Transverse colon (tissue), 4 donors: ENCODE data around the gene SPATA13. TPM values are rescaled to one million over a fixed set of nuclear protein-coding genes. Genes with fewer than 3 reads are reported as not detected.

Experiments
- DNase-seq: peaks from one replicate; pipeline ENCODE4 v3.0.0-alpha.2; 2019
- H3K27ac ChIP-seq, 4 donors: fragments of 200-600 bp; sonication (generic); 2 replicates each; pipeline ENCODE4 v1.5.1; 2016 to 2018; ENCODE audit warnings: inconsistent platforms in 4 of 4
- H3K27me3 ChIP-seq: fragments of 200-600 bp; sonication (generic); 2 replicates; pipeline ENCODE4 v1.5.1; 2017; ENCODE audit warnings: inconsistent platforms
- H3K36me3 ChIP-seq, 4 donors: fragments of 200-600 bp; sonication (generic); 2 replicates each; pipeline ENCODE4 v1.5.1; 2017 to 2019; ENCODE audit warnings: inconsistent platforms in 4 of 4
- H3K4me1 ChIP-seq, 4 donors: fragments of 200-600 bp; sonication (generic); 2 replicates each; pipeline ENCODE4 v1.5.1; 2017 to 2020; ENCODE audit warnings: inconsistent platforms in 4 of 4
- H3K4me3 ChIP-seq, 4 donors: fragments of 200-600 bp; sonication (generic); 1 replicate in 1 of 4; 2 replicates in 3 of 4; pipeline versions ENCODE4 v1.5.1 to v1.6.1; 2017 to 2019; ENCODE audit warnings: inconsistent platforms in 4 of 4
- H3K9me3 ChIP-seq, 2 donors: fragments of 200-600 bp; sonication (generic); 2 replicates each; pipeline ENCODE4 v1.5.1; 2017 to 2019; ENCODE audit warnings: inconsistent platforms in 2 of 2
- EP300 ChIP-seq: sonication (generic); formaldehyde crosslinking; IDR thresholded peaks from one replicate; pipeline ENCODE4 v1.6.1; 2017; ENCODE audit warnings: antibody characterized with exemption, low read depth
- POLR2A ChIP-seq: fragments of 450-650 bp; IDR thresholded peaks from one replicate; pipeline ENCODE4 v1.6.1; 2016; ENCODE audit warnings: antibody characterized with exemption, mild to moderate bottlenecking, moderate library complexity
- POLR2AphosphoS5 ChIP-seq, 3 donors: sonication (generic); formaldehyde crosslinking; IDR thresholded peaks; one replicate each; pipeline ENCODE4 v1.6.1; 2016; ENCODE audit warnings: antibody characterized with exemption in 3 of 3
- WGBS, 2 donors: methylation state at CpG; one replicate each; pipeline ENCODE4 v1.1.5; 2018; ENCODE audit warnings: low coverage in 1 of 2; 5-methylcytosine and 5-hydroxymethylcytosine counted together
- in situ Hi-C, 4 donors: fragments of 200-750 bp; cut with MboI; loops; one replicate each; pipeline versions ENCODE4 v1.15.0 to v1.15.1; 2017; ENCODE audit warnings: low sequenced_read_pairs in 3 of 4, low pct_ligation_motif_present in 1 of 4, low pct_unique_long_range_greater_than_20kb in 1 of 4
- intact Hi-C: fragments of 100-400 bp; cut with DNase I; formaldehyde crosslinking; loops from one replicate; pipeline ENCODE4 v1.15.1; 2023; ENCODE audit warnings: low total_unique reads
- total RNA-seq, 4 donors: library from RNA; depleted of rRNA; stranded (reverse); fragments of >200 nt; gene quantifications; one replicate each; pipeline ENCODE4 v1.1.0, GENCODE V29; 2016
- TF ChIP-seq, protein P1 (sequence below), 5 experiments: fragments of 200-600 bp in 3 of 5; fragments of 450-650 bp in 2 of 5; sonication (generic) in 3 of 5; IDR thresholded peaks; 1 replicate in 2 of 5; 2 replicates in 3 of 5; pipeline ENCODE4 v1.5.1; 2016 to 2017; ENCODE audit warnings: antibody characterized with exemption in 5 of 5, inconsistent platforms in 3 of 5, mild to moderate bottlenecking in 2 of 5, moderate library complexity in 1 of 5

SPATA13 gene
- total RNA-seq, 4 donors from 2014 or later, result 85.1 to 612 (median 228) TPM

DNA sequence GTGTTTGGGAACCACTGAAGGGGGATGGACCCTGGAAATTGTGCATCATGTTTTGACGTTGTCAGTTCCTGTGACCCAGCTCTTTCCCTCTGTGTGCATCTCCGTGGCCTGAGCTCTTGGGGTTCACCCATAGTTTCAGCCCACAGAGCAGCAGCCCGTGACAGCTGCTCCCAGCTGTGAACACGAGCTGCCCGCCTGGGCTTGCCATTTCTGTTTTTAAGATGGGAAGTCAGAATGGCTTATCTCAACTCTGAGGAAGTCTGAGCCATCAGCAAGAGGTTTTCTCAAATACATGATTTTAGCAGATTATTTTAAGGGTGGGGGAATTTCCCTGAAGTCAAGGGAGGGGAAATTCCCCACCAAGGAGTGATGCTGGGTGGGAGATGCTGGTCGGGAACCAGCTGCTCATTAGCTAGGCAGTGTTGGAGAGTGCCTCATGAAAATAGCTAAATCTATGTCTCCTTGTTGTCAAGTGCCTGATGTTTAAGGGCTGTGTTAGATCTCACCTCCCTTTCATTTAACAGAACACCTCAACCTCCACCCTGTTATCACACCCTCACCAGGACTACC is 114.0 kb downstream of the SPATA13 start:
- 40 to 61% methylated on average over 1 to 6 of the region's 6 CpGs for WGBS, 2 donors
- TF ChIP-seq POLR2A, result no peak
- TF ChIP-seq, protein P1, sequence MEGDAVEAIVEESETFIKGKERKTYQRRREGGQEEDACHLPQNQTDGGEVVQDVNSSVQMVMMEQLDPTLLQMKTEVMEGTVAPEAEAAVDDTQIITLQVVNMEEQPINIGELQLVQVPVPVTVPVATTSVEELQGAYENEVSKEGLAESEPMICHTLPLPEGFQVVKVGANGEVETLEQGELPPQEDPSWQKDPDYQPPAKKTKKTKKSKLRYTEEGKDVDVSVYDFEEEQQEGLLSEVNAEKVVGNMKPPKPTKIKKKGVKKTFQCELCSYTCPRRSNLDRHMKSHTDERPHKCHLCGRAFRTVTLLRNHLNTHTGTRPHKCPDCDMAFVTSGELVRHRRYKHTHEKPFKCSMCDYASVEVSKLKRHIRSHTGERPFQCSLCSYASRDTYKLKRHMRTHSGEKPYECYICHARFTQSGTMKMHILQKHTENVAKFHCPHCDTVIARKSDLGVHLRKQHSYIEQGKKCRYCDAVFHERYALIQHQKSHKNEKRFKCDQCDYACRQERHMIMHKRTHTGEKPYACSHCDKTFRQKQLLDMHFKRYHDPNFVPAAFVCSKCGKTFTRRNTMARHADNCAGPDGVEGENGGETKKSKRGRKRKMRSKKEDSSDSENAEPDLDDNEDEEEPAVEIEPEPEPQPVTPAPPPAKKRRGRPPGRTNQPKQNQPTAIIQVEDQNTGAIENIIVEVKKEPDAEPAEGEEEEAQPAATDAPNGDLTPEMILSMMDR (IDR thresholded peaks at IDR 0.05), result no peak
- no peak for TF ChIP-seq EP300
- no peak for TF ChIP-seq POLR2AphosphoS5 (IDR thresholded peaks at IDR 0.05)
- H3K36me3 ChIP-seq, result no peaks in the 10 kb centered on the region
- DNase-seq, result peak; percentile 34
- H3K27ac ChIP-seq, result peak overlapping the region; percentile 2 to 53 (median 30)
- H3K9me3 ChIP-seq, result no peaks in the 10 kb centered on the region
- intact Hi-C loops (no loop called here), in situ Hi-C loops (loop anchor here in 1 of 4 donors (25.0 kb wide), 1 partner anchor 213 kb away; no protein-coding TSS in a partner anchor)
- H3K4me3 ChIP-seq, result no peak overlapping the region
- peaks cover 32 to 56% (median 33%) of the 10 kb centered on the region in 4 donors for H3K4me1 ChIP-seq
- H3K27me3 ChIP-seq, result no peaks in the 10 kb centered on the region

DNA sequence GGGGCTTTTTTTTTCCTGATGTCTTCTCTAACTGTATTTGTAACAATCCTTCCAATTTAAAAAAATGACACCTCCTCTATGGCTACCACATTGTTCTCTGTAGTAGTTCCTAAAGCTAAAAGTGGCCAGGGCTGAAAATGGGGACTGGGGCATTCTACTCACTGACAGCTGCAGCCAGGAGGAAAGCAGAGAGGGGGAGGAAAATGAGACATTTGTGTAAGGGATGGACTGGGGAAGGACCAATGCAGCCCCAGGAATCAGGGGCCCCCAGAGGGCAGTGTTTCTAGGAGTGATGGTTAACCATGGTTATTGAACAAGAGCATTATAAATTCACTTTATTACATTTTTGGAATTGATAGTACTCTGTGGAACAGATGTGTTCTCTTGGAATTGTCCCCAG is 114.5 kb downstream of the SPATA13 start:
- no peaks in the 10 kb centered on the region for H3K9me3 ChIP-seq
- H3K27me3 ChIP-seq, result no peaks in the 10 kb centered on the region
- no peak for TF ChIP-seq EP300
- TF ChIP-seq POLR2A, result no peak
- TF ChIP-seq, protein P1 (IDR thresholded peaks at IDR 0.05), result no peak
- no peak for TF ChIP-seq POLR2AphosphoS5 (IDR thresholded peaks at IDR 0.05)
- no peaks in the 10 kb centered on the region for H3K36me3 ChIP-seq
- H3K4me1 ChIP-seq, result peaks cover 29 to 58% (median 31%) of the 10 kb centered on the region in 4 donors
- H3K4me3 ChIP-seq, result no peak overlapping the region
- peak overlapping the region; percentile 2 to 53 (median 30) for H3K27ac ChIP-seq
- intact Hi-C loops, result no loop called here
- DNase-seq, result no peak
- in situ Hi-C loops, result loop anchor here in 1 of 4 donors (25.0 kb wide), 1 partner anchor 212 kb away; no protein-coding TSS in a partner anchor

DNA sequence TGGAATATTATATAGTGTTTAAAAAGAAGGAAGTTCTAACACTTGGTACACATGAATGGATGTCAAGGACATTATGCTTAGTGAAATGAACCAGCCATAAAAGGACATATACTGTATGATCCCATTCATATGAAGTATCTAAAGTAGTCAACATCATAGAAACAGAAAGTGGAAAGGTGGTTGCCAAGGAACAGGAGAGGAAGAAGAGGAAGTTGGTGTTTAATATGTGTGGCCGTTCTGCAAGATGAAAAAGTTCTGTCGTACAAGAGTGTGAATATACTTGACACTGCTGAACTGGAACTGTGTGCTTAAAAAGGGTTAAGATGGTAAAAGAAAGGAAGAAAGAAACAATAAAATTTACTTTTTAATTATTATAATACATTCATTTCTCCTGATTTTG is 115.8 kb downstream of the SPATA13 start:
- in situ Hi-C loops, result loop anchor here in 1 of 4 donors (25.0 kb wide), 1 partner anchor 211 kb away; no protein-coding TSS in a partner anchor
- no peaks in the 10 kb centered on the region for H3K9me3 ChIP-seq
- intact Hi-C loops, result no loop called here
- H3K4me1 ChIP-seq, result peaks cover 16 to 51% (median 21%) of the 10 kb centered on the region in 4 donors
- no peak for DNase-seq
- TF ChIP-seq POLR2A, result no peak
- TF ChIP-seq POLR2AphosphoS5 (IDR thresholded peaks at IDR 0.05), result no peak
- TF ChIP-seq, protein P1 (IDR thresholded peaks at IDR 0.05), result no peak
- TF ChIP-seq EP300, result no peak
- H3K36me3 ChIP-seq, result no peaks in the 10 kb centered on the region
- no peak overlapping the region for H3K4me3 ChIP-seq
- no peak overlapping the region for H3K27ac ChIP-seq
- WGBS, 2 donors, result 57 to 69% methylated on average over 2 of the region's 2 CpGs
- no peaks in the 10 kb centered on the region for H3K27me3 ChIP-seq

DNA sequence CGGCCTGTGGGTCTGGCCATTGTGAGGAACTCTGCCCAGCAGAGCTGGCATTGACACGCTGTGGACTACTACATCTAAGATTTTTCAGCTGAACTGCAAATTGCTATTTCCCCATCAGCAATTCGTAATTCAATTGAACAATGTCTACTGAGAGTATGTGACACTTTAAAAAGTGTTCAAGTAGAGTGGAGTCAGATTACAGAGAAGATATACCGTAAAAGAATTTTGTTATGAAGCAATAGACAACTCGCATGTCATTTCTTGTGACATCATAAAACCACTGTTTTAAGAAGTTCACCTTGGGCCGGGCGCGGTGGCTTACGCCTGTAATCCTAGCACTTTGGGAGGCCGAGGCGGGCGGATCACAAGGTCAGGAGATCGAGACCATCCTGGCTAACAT is 116.3 kb downstream of the SPATA13 start:
- no peak overlapping the region for H3K4me3 ChIP-seq
- no peak overlapping the region for H3K27ac ChIP-seq
- TF ChIP-seq POLR2A (no peak), POLR2AphosphoS5 (IDR thresholded peaks at IDR 0.05) (no peak), EP300 (no peak)
- TF ChIP-seq, protein P1 (IDR thresholded peaks at IDR 0.05), result no peak
- no peaks in the 10 kb centered on the region for H3K36me3 ChIP-seq
- in situ Hi-C loops (loop anchor here in 1 of 4 donors (25.0 kb wide), 1 partner anchor 210 kb away; no protein-coding TSS in a partner anchor), intact Hi-C loops (no loop called here)
- H3K4me1 ChIP-seq, result peaks cover 13 to 46% (median 19%) of the 10 kb centered on the region in 4 donors
- 90 to 95% methylated on average over 4 to 13 of the region's 13 CpGs for WGBS, 2 donors
- H3K27me3 ChIP-seq, result no peaks in the 10 kb centered on the region
- no peaks in the 10 kb centered on the region for H3K9me3 ChIP-seq
- no peak for DNase-seq
